Upper lobe of left lung (tissue), 6 donors: ENCODE results near the gene MBD5. TPM values are rescaled to one million over a fixed set of nuclear protein-coding genes. Genes with fewer than 3 reads are reported as not detected.

Source experiments
- ATAC-seq, 2 donors: fragments of 200-7000 bp; cut with Tn5 transposase; one replicate each; pipeline ENCODE4 v1.9.1; 2022; ENCODE audit warnings: mild to moderate bottlenecking in 2 of 2, moderate library complexity in 2 of 2; ENCODE audit not compliant: low FRiP score in 2 of 2
- DNase-seq, 2 donors: peaks; one replicate each; pipeline ENCODE4 v3.0.0-alpha.2; 2019 to 2020
- H3K27ac ChIP-seq, 4 donors: fragments of 200-600 bp; sonication (generic); one replicate each; pipeline ENCODE4 v1.5.1; 2016 to 2019
- H3K27me3 ChIP-seq, 4 donors: fragments of 200-600 bp; sonication (generic); one replicate each; pipeline ENCODE4 v1.5.1; 2017 to 2019
- H3K36me3 ChIP-seq, 4 donors: fragments of 200-600 bp; sonication (generic); one replicate each; pipeline ENCODE4 v1.5.1; 2016 to 2019
- H3K4me1 ChIP-seq, 4 donors: fragments of 200-600 bp; sonication (generic); one replicate each; pipeline ENCODE4 v1.5.1; 2018 to 2019
- H3K4me3 ChIP-seq, 4 donors: fragments of 200-600 bp; sonication (generic); one replicate each; pipeline ENCODE4 v1.5.1; 2017 to 2019; ENCODE audit warnings: mild to moderate bottlenecking in 2 of 4, moderate library complexity in 1 of 4
- H3K9me3 ChIP-seq, 4 donors: fragments of 200-600 bp; sonication (generic); one replicate each; pipeline ENCODE4 v1.5.1; 2018 to 2019
- EP300 ChIP-seq, 4 donors: sonication (generic); formaldehyde crosslinking; IDR thresholded peaks; one replicate each; pipeline ENCODE4 v1.5.1; 2017; ENCODE audit warnings: antibody characterized with exemption in 4 of 4, control low read depth in 2 of 4
- POLR2A ChIP-seq, 4 donors: fragments of 450-650 bp; IDR thresholded peaks; one replicate each; pipeline ENCODE4 v1.5.1; 2016 to 2017; ENCODE audit warnings: antibody characterized with exemption in 4 of 4, mild to moderate bottlenecking in 2 of 4
- POLR2AphosphoS5 ChIP-seq, 2 donors: sonication (generic); formaldehyde crosslinking; IDR thresholded peaks; one replicate each; pipeline ENCODE4 v1.5.1; 2017; ENCODE audit warnings: antibody characterized with exemption in 2 of 2
- WGBS, 2 donors: methylation state at CpG; one replicate each; pipeline ENCODE4 v1.1.5; 2017 to 2018; 5-methylcytosine and 5-hydroxymethylcytosine counted together
- small RNA-seq, 4 donors: library from RNA; depleted of rRNA; stranded (forward); fragments of <200 nt; gene quantifications; one replicate each; pipeline ENCODE3, GENCODE V24; 2016
- total RNA-seq, 6 donors: library from RNA; depleted of rRNA in 4 of 6; stranded (reverse); fragments of >200 nt in 4 of 6; gene quantifications; one replicate each; pipeline versions ENCODE4 v1.1.0 to v1.2.1, GENCODE V29; 2016 to 2021
- TF ChIP-seq, protein P1 (sequence below), 6 experiments: fragments of 450-650 bp in 4 of 6; fragments of 200-600 bp in 2 of 6; sonication (generic) in 2 of 6; IDR thresholded peaks; one replicate each; pipeline ENCODE4 v1.5.1; 2016 to 2019; ENCODE audit warnings: antibody characterized with exemption in 6 of 6
- donor health status: DM: no; HTN: no; CAD: no; lungs with moderate emphysema.
- donor health status: DM: no; HTN: yes; CAD: no; lungs with severe emphysema.

The MBD5 gene
- total RNA-seq, 6 donors from 2014 or later, result 22.6 to 99.5 (median 27.5) TPM

DNA sequence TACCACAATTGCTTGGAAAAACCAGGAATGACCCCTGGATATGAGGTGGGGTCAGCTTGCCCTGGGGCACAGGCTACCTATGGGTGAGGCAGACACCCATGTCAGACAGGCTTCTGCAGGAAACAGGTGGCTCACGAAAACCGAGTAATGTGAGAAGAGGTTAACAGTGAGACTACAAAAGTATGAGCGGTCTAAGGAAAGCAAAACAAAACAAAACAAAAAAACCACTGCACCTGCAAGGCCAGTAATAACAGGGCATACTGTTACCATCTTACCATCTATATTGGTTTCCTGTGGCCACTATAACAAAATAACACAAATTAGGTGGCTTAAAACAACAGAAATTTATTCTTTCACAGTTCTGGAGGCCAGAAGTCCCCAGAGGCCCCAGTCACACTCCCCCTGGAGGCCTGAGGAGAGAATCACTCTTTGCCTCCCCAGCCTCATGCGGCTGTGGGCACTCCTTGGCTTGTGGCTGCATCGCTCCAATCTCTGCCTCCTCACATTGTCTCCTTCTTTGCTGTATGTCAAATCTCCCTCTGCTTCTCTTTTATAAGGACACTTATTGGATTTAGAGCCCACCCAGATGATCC is 537.0 kb downstream of the MBD5 start:
- ATAC-seq (no peak), DNase-seq (no peak)
- 90 to 94% methylated on average over 5 of the region's 5 CpGs for WGBS, 2 donors
- Histone ChIP-seq H3K4me3 (no peak overlapping the region), H3K27me3 (no peaks in the 10 kb centered on the region), H3K9me3 (no peaks in the 10 kb centered on the region), H3K27ac (no peak overlapping the region), H3K4me1 (no peaks in the 10 kb centered on the region), H3K36me3 (no peaks in the 10 kb centered on the region)
- TF ChIP-seq POLR2AphosphoS5 (IDR thresholded peaks at IDR 0.05) (no peak), EP300 (IDR thresholded peaks at IDR 0.05) (no peak), POLR2A (IDR thresholded peaks at IDR 0.05) (no peak)
- TF ChIP-seq, protein P1, sequence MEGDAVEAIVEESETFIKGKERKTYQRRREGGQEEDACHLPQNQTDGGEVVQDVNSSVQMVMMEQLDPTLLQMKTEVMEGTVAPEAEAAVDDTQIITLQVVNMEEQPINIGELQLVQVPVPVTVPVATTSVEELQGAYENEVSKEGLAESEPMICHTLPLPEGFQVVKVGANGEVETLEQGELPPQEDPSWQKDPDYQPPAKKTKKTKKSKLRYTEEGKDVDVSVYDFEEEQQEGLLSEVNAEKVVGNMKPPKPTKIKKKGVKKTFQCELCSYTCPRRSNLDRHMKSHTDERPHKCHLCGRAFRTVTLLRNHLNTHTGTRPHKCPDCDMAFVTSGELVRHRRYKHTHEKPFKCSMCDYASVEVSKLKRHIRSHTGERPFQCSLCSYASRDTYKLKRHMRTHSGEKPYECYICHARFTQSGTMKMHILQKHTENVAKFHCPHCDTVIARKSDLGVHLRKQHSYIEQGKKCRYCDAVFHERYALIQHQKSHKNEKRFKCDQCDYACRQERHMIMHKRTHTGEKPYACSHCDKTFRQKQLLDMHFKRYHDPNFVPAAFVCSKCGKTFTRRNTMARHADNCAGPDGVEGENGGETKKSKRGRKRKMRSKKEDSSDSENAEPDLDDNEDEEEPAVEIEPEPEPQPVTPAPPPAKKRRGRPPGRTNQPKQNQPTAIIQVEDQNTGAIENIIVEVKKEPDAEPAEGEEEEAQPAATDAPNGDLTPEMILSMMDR (IDR thresholded peaks at IDR 0.05), result no peak

DNA sequence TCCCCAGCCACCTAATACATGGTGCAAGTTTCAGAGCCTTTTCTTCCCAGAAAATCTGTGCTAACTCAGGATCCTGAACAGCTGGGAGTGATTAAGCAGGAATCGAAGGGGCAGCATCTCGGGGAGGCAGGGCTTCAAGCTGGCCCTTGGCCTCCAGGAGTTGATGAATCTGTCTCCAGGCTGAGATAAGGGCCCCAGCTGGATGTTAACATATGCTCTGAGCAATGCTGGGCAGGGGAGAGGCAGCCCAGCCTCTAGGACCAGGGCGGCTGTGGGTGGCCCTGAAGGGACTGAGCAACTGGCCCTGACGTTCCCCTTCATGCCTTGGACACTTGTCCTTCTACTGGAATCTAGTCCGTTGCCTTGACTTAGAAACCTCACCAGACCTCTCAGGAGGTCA is 539.6 kb downstream of the MBD5 start:
- H3K4me3 ChIP-seq, result no peak overlapping the region
- no peaks in the 10 kb centered on the region for H3K27me3 ChIP-seq
- no peak for TF ChIP-seq EP300 (IDR thresholded peaks at IDR 0.05)
- no peak for TF ChIP-seq POLR2AphosphoS5 (IDR thresholded peaks at IDR 0.05)
- TF ChIP-seq POLR2A (IDR thresholded peaks at IDR 0.05), result no peak
- TF ChIP-seq, protein P1 (IDR thresholded peaks at IDR 0.05), result no peak
- DNase-seq (no peak), ATAC-seq (peak in 1 of 2 donors; percentile 63)
- 71% methylated on average over 5 of the region's 5 CpGs; no CpG with 5 or more reads in 1 of the 2 donors for WGBS, 2 donors
- no peaks in the 10 kb centered on the region for H3K4me1 ChIP-seq
- H3K27ac ChIP-seq, result no peak overlapping the region
- H3K9me3 ChIP-seq, result no peaks in the 10 kb centered on the region
- no peaks in the 10 kb centered on the region for H3K36me3 ChIP-seq

DNA sequence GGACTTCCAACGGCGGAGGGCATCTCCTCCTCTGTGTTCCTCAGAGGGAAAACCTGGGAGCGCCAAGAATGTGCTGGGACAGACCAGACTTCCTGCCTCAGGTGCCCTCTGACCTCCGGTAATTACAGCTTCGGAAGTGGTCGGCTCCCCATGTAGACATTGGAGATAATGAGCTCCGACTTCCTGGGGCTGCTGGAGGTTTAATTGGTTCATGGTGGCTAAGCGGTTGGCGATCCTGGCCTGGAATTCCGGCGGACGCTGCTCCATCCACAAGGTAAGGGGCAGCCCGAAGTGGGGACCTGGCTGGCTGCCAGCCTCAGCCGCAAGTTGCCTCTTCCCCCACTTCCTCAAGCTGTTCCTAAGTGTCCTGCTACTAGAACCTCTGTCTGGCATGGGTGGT is 540.5 kb downstream of the MBD5 start:
- WGBS, 2 donors, result 58 to 75% methylated on average over 6 to 14 of the region's 14 CpGs
- no peak for TF ChIP-seq EP300 (IDR thresholded peaks at IDR 0.05)
- TF ChIP-seq, protein P1 (IDR thresholded peaks at IDR 0.05), result no peak
- no peak for TF ChIP-seq POLR2AphosphoS5 (IDR thresholded peaks at IDR 0.05)
- no peak for TF ChIP-seq POLR2A (IDR thresholded peaks at IDR 0.05)

DNA sequence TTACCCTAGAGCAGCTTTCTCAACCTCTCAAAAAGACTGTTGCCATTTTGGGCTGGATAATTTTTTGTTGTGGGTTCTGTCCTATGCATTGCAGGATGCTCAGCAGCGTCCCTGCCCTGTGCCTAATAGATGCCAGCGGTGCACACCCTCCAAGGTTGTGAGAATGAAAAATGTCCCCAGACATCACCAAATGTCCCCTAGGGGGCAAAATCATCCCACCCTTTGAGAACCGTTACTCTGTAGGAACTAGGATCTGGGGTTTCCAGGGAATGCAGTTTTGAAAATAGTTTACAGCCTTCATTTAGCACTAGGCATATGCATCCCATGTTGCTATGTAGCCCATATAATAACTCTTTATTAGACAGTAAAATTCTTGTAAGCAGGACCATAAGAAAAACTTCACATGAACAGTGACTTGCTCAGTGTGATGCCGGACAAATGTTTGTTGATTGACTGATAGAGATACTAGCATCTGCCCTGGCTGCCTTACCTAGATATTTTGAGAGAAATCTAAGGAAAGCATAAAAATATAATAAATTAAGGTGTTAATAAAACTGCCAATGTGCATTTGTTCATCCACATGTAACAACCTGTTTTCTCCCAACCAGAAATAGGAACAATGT is 544.5 kb downstream of the MBD5 start:
- H3K9me3 ChIP-seq, result no peaks in the 10 kb centered on the region
- H3K4me1 ChIP-seq, result no peaks in the 10 kb centered on the region
- ATAC-seq, result peak in 1 of 2 donors; percentile 28
- H3K4me3 ChIP-seq, result no peak overlapping the region
- H3K27ac ChIP-seq, result no peak overlapping the region
- no peak for DNase-seq
- no peaks in the 10 kb centered on the region for H3K27me3 ChIP-seq
- WGBS, 2 donors, result 68 to 78% methylated on average over 4 of the region's 4 CpGs
- TF ChIP-seq EP300 (IDR thresholded peaks at IDR 0.05) (no peak), POLR2AphosphoS5 (IDR thresholded peaks at IDR 0.05) (no peak)
- TF ChIP-seq, protein P1 (IDR thresholded peaks at IDR 0.05), result peak in 3 of 6 experiments; percentile 14 to 28 (median 25)
- no peaks in the 10 kb centered on the region for H3K36me3 ChIP-seq

More for the DNA sequence above, 540.5 kb downstream of the MBD5 start:
- no peak for ATAC-seq
- H3K27ac ChIP-seq, result no peak overlapping the region
- peak in 1 of 2 donors; percentile 48 for DNase-seq
- no peaks in the 10 kb centered on the region for H3K36me3 ChIP-seq
- H3K4me1 ChIP-seq, result no peaks in the 10 kb centered on the region
- H3K4me3 ChIP-seq, result no peak overlapping the region
- H3K27me3 ChIP-seq, result no peaks in the 10 kb centered on the region
- no peaks in the 10 kb centered on the region for H3K9me3 ChIP-seq

Small RNAs within 50 kb of the gene (small RNA-seq; reads per million reads assigned to genes)
- gene RF00554, result 0 reads per million in 4 donors

Other genes starting within 250 kb of the MBD5 start
- gene ACVR2A, start 176.1 kb upstream of the MBD5 start, total RNA-seq, result 10 to 100 TPM in 5 of 6 donors, 1 to 10 TPM in 1; 5.5 to 34.5 (median 11.0) TPM
- gene ORC4, start 354 bp upstream of the MBD5 start, total RNA-seq, result 10 to 100 TPM; 21.9 to 48.5 (median 27.9) TPM